AG04450 (cell line): ENCODE data around the gene DSCAML1. TPM values are rescaled to one million over a fixed set of nuclear protein-coding genes. Genes with fewer than 3 reads are reported as not detected.

Experiments
- CTCF ChIA-PET: fragments of 300-600, 350-600 bp; formaldehyde crosslinking; extraction: SDS; loops from one replicate; lab custom pipeline; 2022; ENCODE audit warnings: antibody characterized with exemption, inconsistent platforms; lab: Charles Lee
- POLR2A ChIA-PET: fragments of 350-600 bp; formaldehyde crosslinking; extraction: SDS; loops from one replicate; lab custom pipeline; 2021; ENCODE audit warnings: antibody characterized with exemption, inconsistent platforms; lab: Yijun Ruan, JAX
- DNase-seq: peaks from one replicate; pipeline ENCODE4 v3.0.0-alpha.2; 2011; ENCODE audit warnings: low read depth, low spot score
- H3K27ac ChIP-seq: one replicate; pipeline ENCODE4 v1.5.1; 2012; ENCODE audit warnings: low read depth, low read length, control low read depth
- H3K27me3 ChIP-seq: one replicate; pipeline ENCODE4 v1.6.0; 2012; ENCODE audit warnings: low read length; ENCODE audit not compliant: control insufficient read depth, insufficient read depth
- H3K4me3 ChIP-seq: 2 replicates; pipeline ENCODE4 v1.5.1; 2011; ENCODE audit warnings: mild to moderate bottlenecking, low read depth, low read length, control low read depth
- H3K9me3 ChIP-seq: 2 replicates; pipeline ENCODE4 v1.5.1; 2012; ENCODE audit warnings: low read length; ENCODE audit not compliant: control insufficient read depth, insufficient read depth
- polyA plus RNA-seq: library from polyadenylated mRNA; depleted of rRNA; stranded (reverse); fragments of >200 nt; gene quantifications from 2 replicates; pipeline ENCODE4 v1.2.3, GENCODE V29; 2011
- TF ChIP-seq, protein P1 (sequence below): IDR thresholded peaks from 2 replicates; pipeline ENCODE4 v1.5.1; 2011; ENCODE audit warnings: low read depth, low read length, control low read depth, inconsistent platforms

Gene DSCAML1
- polyA plus RNA-seq, 1 experiment, result not detected

DNA sequence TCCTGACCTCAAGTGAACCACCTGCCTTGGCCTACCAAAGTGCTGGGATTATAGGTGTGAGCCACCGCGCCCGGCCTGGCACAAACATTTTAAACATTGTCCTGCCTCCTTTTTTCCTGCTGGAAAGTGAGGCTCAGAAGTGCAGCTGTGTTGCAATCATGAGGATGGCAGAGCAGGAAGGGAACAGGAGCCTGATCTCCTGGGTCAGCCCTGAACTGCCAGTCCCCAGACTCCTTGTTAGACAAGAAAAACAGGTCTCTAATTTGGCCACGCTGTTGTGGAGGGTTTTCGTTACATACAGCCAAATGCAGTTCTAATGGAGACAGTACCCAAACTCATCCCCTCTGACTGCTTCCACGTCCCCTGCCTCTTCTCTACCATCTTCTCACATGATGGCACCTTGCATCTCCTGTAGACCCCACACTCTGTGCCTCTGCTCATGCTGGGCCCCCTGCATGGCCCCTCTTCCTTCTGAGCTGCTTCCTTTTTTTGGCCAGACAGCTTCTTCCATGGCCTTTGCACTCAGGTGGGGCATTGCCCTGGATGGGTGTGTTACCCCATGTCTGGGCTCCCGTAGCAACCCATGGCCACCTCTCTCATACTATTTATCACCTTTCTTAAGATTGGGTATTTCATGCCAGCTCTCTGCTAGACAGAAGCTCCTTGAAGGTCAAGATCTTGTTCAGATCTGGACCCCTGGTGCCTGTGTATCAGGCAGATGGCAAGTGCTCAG is 242.2 kb downstream of the DSCAML1 start:
- ChIA-PET CTCF (no interaction called here), POLR2A (no interaction called here)
- no peaks in the 10 kb centered on the region for H3K9me3 ChIP-seq
- no peak overlapping the region for H3K4me3 ChIP-seq
- TF ChIP-seq, protein P1, sequence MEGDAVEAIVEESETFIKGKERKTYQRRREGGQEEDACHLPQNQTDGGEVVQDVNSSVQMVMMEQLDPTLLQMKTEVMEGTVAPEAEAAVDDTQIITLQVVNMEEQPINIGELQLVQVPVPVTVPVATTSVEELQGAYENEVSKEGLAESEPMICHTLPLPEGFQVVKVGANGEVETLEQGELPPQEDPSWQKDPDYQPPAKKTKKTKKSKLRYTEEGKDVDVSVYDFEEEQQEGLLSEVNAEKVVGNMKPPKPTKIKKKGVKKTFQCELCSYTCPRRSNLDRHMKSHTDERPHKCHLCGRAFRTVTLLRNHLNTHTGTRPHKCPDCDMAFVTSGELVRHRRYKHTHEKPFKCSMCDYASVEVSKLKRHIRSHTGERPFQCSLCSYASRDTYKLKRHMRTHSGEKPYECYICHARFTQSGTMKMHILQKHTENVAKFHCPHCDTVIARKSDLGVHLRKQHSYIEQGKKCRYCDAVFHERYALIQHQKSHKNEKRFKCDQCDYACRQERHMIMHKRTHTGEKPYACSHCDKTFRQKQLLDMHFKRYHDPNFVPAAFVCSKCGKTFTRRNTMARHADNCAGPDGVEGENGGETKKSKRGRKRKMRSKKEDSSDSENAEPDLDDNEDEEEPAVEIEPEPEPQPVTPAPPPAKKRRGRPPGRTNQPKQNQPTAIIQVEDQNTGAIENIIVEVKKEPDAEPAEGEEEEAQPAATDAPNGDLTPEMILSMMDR, result no peak
- DNase-seq, result no peak
- peaks cover 25% of the 10 kb centered on the region for H3K27me3 ChIP-seq
- no peak overlapping the region for H3K27ac ChIP-seq

DNA sequence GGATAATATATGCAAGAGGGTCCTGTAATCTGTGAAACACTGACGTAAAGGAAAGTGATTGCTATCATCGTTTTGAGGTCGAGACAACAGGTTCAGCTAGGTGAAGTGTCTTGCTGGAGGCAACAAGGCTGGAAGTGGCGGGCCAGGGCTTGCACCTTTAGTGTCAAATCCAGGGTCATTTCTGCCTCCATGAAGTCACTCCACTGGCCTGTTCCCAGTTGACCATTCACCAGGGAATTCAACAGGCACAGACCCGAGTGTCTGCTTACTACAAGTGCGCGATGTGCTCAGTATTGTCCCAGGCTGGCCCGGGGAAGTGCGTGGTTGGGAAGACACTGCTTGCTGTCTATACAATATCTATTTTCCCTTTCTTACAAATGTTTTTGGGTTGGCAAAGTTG is 244.4 kb downstream of the DSCAML1 start:
- ChIA-PET CTCF (no interaction called here), POLR2A (no interaction called here)
- Histone ChIP-seq H3K27me3 (peaks cover 21% of the 10 kb centered on the region), H3K4me3 (no peak overlapping the region), H3K9me3 (no peaks in the 10 kb centered on the region), H3K27ac (no peak overlapping the region)
- DNase-seq, result no peak
- TF ChIP-seq, protein P1, result no peak

DNA sequence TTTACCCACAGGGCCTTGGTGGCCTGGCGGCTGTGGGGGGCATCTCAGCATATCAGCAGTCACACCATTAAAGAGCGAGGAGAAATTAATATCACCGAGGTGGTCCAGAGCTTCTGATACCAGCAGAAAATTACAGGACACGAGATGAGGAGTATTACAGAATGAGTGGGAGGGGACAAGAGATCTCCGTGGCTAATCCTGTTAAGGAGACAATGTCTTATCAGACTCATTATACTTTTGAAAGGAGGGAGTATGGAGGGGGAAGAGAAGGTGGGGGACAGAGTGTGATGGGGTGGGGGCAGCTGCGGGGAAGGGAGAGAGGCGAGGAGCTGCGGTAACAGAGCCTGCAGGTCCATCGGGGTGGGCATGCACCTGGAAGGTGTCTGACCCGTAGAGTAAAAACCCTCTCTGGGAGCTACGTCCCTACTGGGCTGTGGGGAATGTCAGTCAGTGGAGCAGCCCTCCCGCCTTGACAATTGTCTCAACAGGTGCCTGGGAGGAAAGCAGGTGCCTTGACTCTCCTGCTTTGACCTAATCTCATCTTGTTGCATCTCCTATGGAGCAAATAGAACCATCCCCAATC is 245.2 kb downstream of the DSCAML1 start:
- H3K27me3 ChIP-seq, result peaks cover 18% of the 10 kb centered on the region
- CTCF ChIA-PET, result interaction anchor here (2.1 kb wide), 1 partner anchor 126 kb away, joined by 6 read pairs; no protein-coding TSS in a partner anchor

DNA sequence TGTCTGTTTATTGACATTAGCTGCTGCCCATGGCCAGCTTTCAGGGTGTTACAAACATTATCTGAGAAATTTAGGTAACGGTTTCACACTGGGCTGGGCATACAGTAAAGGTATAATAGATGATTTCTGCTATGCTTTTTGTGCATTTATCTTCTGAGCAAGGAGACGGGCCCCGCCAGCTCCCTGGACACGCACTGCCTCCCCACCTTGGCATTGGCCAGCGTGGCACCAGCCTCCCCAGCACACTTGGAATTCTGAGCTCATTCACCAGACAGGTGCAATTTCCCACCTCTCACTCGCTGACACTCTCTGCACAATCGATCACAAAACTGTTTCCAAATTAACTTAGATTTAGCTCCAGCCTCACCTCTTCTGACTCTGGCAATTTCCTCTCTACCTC is 246.6 kb downstream of the DSCAML1 start:
- ChIA-PET CTCF (interaction anchor here (2.1 kb wide), 1 partner anchor 124 kb away, joined by 6 read pairs; no protein-coding TSS in a partner anchor), POLR2A (no interaction called here)
- peaks cover 17% of the 10 kb centered on the region for H3K27me3 ChIP-seq
- H3K27ac ChIP-seq, result no peak overlapping the region
- TF ChIP-seq, protein P1, result no peak
- no peak for DNase-seq
- H3K4me3 ChIP-seq, result no peak overlapping the region
- no peaks in the 10 kb centered on the region for H3K9me3 ChIP-seq

More for the DNA sequence above, 245.2 kb downstream of the DSCAML1 start:
- no peak overlapping the region for H3K4me3 ChIP-seq
- DNase-seq, result no peak
- POLR2A ChIA-PET, result no interaction called here
- H3K9me3 ChIP-seq, result no peaks in the 10 kb centered on the region
- no peak overlapping the region for H3K27ac ChIP-seq
- TF ChIP-seq, protein P1, result no peak

DNA sequence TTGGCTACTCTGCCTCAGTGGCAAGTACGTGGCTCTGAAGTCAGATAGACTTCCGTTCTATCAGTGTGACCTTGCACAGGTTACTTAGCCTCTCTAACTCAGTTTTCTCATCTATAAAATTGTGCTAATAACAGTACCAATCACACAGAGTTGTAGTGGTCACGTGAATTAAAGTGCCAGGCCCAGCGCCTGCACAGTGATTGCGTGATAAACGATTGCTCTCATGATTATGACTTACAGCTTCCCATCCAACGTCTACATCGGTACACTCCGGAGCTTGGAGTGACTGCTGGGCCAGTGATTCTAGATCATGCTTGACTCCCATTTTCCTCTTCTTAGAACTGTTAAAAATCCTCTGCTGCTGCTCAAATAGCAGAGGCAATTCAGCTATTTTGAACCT is 247.6 kb downstream of the DSCAML1 start:
- no peak overlapping the region for H3K4me3 ChIP-seq
- TF ChIP-seq, protein P1, result no peak
- no peak for DNase-seq
- no peak overlapping the region for H3K27ac ChIP-seq
- CTCF ChIA-PET, result no interaction called here
- POLR2A ChIA-PET, result no interaction called here
- H3K27me3 ChIP-seq, result peaks cover 17% of the 10 kb centered on the region
- H3K9me3 ChIP-seq, result no peaks in the 10 kb centered on the region
